Measurements from ENCODE around the gene PSD4. TPM values are rescaled to one million over a fixed set of nuclear protein-coding genes. Genes with fewer than 3 reads are reported as not detected.

Gene PSD4
- polyA plus RNA-seq, 1 of the 3 experiments (the other 2 are of a cell fraction) = 0.35 TPM

GRCh38 chr2:113162173-113162572, 11.6 kb upstream of the PSD4 start (continued):
- no peak for TF ChIP-seq CTCF (IDR thresholded peaks at IDR 0.05)
- TF ChIP-seq NFIC (IDR thresholded peaks at IDR 0.05; ENCODE audit: borderline replicate concordance) = no peak
- no peak for TF ChIP-seq MXI1 (IDR thresholded peaks at IDR 0.05; ENCODE audit: low read depth, low read length)
- TF ChIP-seq USF1 (IDR thresholded peaks at IDR 0.05; ENCODE audit: borderline replicate concordance, low read depth) = no peak
- no peak for TF ChIP-seq EP300 (IDR thresholded peaks at IDR 0.05; ENCODE audit: borderline replicate concordance in 1 of 2, low read depth in 1 of 2, low read length in 1 of 2)
- TF ChIP-seq FOSL2 (IDR thresholded peaks at IDR 0.05; ENCODE audit: borderline replicate concordance, low read depth) = no peak
- TF ChIP-seq EZH2phosphoT487 (IDR thresholded peaks at IDR 0.05; ENCODE audit: borderline replicate concordance, low read depth) = no peak
- no peak for TF ChIP-seq JUND (IDR thresholded peaks at IDR 0.05)
- no peak for TF ChIP-seq YY1 (IDR thresholded peaks at IDR 0.05; ENCODE audit: low read depth)

GRCh38 chr2:113162869-113163268, 10.9 kb upstream of the PSD4 start:
- Histone ChIP-seq H2AFZ (ENCODE audit: low read depth) (no peak overlapping the region), H3K9me2 (no peaks in the 10 kb centered on the region), H3F3A (replicated peaks; ENCODE audit: insufficient read depth) (no peaks in the 10 kb centered on the region), H3K9ac (no peak overlapping the region), H3K9me3 (no peaks in the 10 kb centered on the region), H3K27ac (ENCODE audit: low read depth in 2 of 2, low read length in 1 of 2) (no peak overlapping the region), H3K36me3 (replicated peaks in 1 of 2; ENCODE audit: control insufficient read depth in 1 of 2, insufficient read depth in 2 of 2, low read length in 1 of 2) (no peaks in the 10 kb centered on the region), H3K4me3 (ENCODE audit: low read depth in 2 of 2, low read length in 1 of 2) (no peak overlapping the region), H4K20me1 (ENCODE audit: insufficient read depth) (no peaks in the 10 kb centered on the region), H3K79me2 (ENCODE audit: insufficient read depth) (no peaks in the 10 kb centered on the region), H3K4me2 (no peak overlapping the region), H3K4me1 (ENCODE audit: control insufficient read depth in 1 of 2, insufficient read depth in 2 of 2, low read depth in 1 of 2, low read length in 1 of 2) (no peaks in the 10 kb centered on the region), H3K27me3 (ENCODE audit: insufficient read depth) (peaks cover 5% of the 10 kb centered on the region; the same call in 1 of the 2 replicates)
- no peak for DNase-seq
- TF ChIP-seq EP300 (IDR thresholded peaks at IDR 0.05; ENCODE audit: borderline replicate concordance in 1 of 2, low read depth in 1 of 2, low read length in 1 of 2) (no peak), NRF1 (IDR thresholded peaks at IDR 0.05; ENCODE audit: low read depth, low read length) (no peak), SIN3A (IDR thresholded peaks at IDR 0.05; ENCODE audit: borderline replicate concordance, low read depth, low read length) (no peak)
- CTCF ChIA-PET = interaction anchor here (0.6 to 4.3 kb wide), 3 partner anchors 25 to 1102 kb away, joined by 3 to 24 read pairs (median 3); no protein-coding TSS in a partner anchor
- POLR2A ChIA-PET = interaction anchor here (0.6 kb wide), 1 partner anchor 9 kb away, joined by 4 read pairs; no protein-coding TSS in a partner anchor

GRCh38 chr2:113164215-113164929, 9.4 kb upstream of the PSD4 start:
- DNase-seq = no peak
- no peak overlapping the region for H3K27ac ChIP-seq (ENCODE audit: low read depth in 2 of 2, low read length in 1 of 2)
- no peaks in the 10 kb centered on the region for H3K79me2 ChIP-seq (ENCODE audit: insufficient read depth)
- H3K9me2 ChIP-seq = no peaks in the 10 kb centered on the region
- no peak overlapping the region for H3K4me3 ChIP-seq (ENCODE audit: low read depth in 2 of 2, low read length in 1 of 2)
- CTCF ChIA-PET = interaction anchor here (1.4 to 4.3 kb wide), 4 partner anchors 27 to 226 kb away, joined by 4 to 24 read pairs (median 8); no protein-coding TSS in a partner anchor
- 37% methylated on average over 11 of the region's 11 CpGs for WGBS (ENCODE audit: low lambda C conversion rate)
- H3K4me2 ChIP-seq = no peak overlapping the region
- no peaks in the 10 kb centered on the region for H3K4me1 ChIP-seq (ENCODE audit: control insufficient read depth in 1 of 2, insufficient read depth in 2 of 2, low read depth in 1 of 2, low read length in 1 of 2)
- H3K9me3 ChIP-seq = no peaks in the 10 kb centered on the region
- no peak overlapping the region for H2AFZ ChIP-seq (ENCODE audit: low read depth)
- H3K36me3 ChIP-seq (replicated peaks in 1 of 2; ENCODE audit: control insufficient read depth in 1 of 2, insufficient read depth in 2 of 2, low read length in 1 of 2) = no peaks in the 10 kb centered on the region
- no peak overlapping the region for H3K9ac ChIP-seq
- POLR2A ChIA-PET = no interaction called here
- H3F3A ChIP-seq (replicated peaks; ENCODE audit: insufficient read depth) = no peaks in the 10 kb centered on the region
- no peaks in the 10 kb centered on the region for H4K20me1 ChIP-seq (ENCODE audit: insufficient read depth)
- H3K27me3 ChIP-seq (ENCODE audit: insufficient read depth) = no peaks in the 10 kb centered on the region; the same call in 1 of the 2 replicates
- TF ChIP-seq YY1 (IDR thresholded peaks at IDR 0.05; ENCODE audit: low read depth) = no peak
- TF ChIP-seq NRF1 (IDR thresholded peaks at IDR 0.05; ENCODE audit: low read depth, low read length) = no peak
- TF ChIP-seq RXRA (IDR thresholded peaks at IDR 0.05; ENCODE audit: borderline replicate concordance, low read depth) = no peak
- no peak for TF ChIP-seq RCOR1 (IDR thresholded peaks at IDR 0.05; ENCODE audit: low read length)
- no peak for TF ChIP-seq CHD2 (IDR thresholded peaks at IDR 0.05; ENCODE audit: low read length, partially characterized antibody)
- TF ChIP-seq MXI1 (IDR thresholded peaks at IDR 0.05; ENCODE audit: low read depth, low read length) = no peak
- no peak for TF ChIP-seq GATA2 (CRISPR knock-in tag; IDR thresholded peaks at IDR 0.05)
- TF ChIP-seq REST (IDR thresholded peaks at IDR 0.05; ENCODE audit: low read depth, low read length) = no peak
- no peak for TF ChIP-seq FOSL2 (IDR thresholded peaks at IDR 0.05; ENCODE audit: borderline replicate concordance, low read depth)
- no peak for TF ChIP-seq SIN3A (IDR thresholded peaks at IDR 0.05; ENCODE audit: borderline replicate concordance, low read depth, low read length)

Data from SK-N-SH (cell line).